ENCODE data around the gene RNF19B. TPM values are rescaled to one million over a fixed set of nuclear protein-coding genes. Genes with fewer than 3 reads are reported as not detected.

Gene RNF19B
- total and polyA plus RNA-seq, 4 donors: 13.8 to 51.5 (median 20.9) TPM

GRCh38 chr1:32963746-32964460 lies 706 bp downstream of the RNF19B start:
- H3K4me1 ChIP-seq (ENCODE audit: control insufficient read depth in 1 of 2, insufficient read depth in 2 of 2, low read length in 2 of 2): peaks cover 0 to 3% of the 10 kb centered on the region in 2 donors
- H3K27ac ChIP-seq (ENCODE audit: low read depth in 1 of 2, low read length in 2 of 2): peak overlapping the region in 1 of 2 donors; percentile 23
- H3K36me3 ChIP-seq (ENCODE audit: control insufficient read depth in 1 of 2, insufficient read depth in 2 of 2, low read length in 1 of 2): no peaks in the 10 kb centered on the region
- H3K27me3 ChIP-seq (ENCODE audit: control insufficient read depth in 1 of 2, insufficient read depth in 2 of 2, low read length in 1 of 2): no peaks in the 10 kb centered on the region
- 0% methylated on average over 53 to 78 of the region's 78 CpGs for WGBS, 2 donors
- no peaks in the 10 kb centered on the region for H3K9me3 ChIP-seq (ENCODE audit: control insufficient read depth, low read length)
- peak; percentile 51 for ATAC-seq (ENCODE audit: low FRiP score)
- peak; percentile 84 to 86 for DNase-seq
- intact Hi-C loops (cut with DNase I): loop anchor here in 1 of 2 donors (2.0 kb wide), 1 partner anchor 17 kb away; no protein-coding TSS in a partner anchor
- peak overlapping the region; percentile 90 to 92 for H3K4me3 ChIP-seq (ENCODE audit: low read length in 2 of 2)

GRCh38 chr1:32962248-32962896 lies 2.2 kb downstream of the RNF19B start:
- 42 to 57% methylated on average over 6 of the region's 6 CpGs for WGBS, 2 donors
- Histone ChIP-seq H3K4me3 (ENCODE audit: low read length in 2 of 2) (peak overlapping the region in 1 of 2 donors; percentile 90), H3K4me1 (ENCODE audit: control insufficient read depth in 1 of 2, insufficient read depth in 2 of 2, low read length in 2 of 2) (peaks cover 0 to 3% of the 10 kb centered on the region in 2 donors), H3K27ac (ENCODE audit: low read depth in 1 of 2, low read length in 2 of 2) (no peak overlapping the region), H3K36me3 (ENCODE audit: control insufficient read depth in 1 of 2, insufficient read depth in 2 of 2, low read length in 1 of 2) (no peaks in the 10 kb centered on the region), H3K27me3 (ENCODE audit: control insufficient read depth in 1 of 2, insufficient read depth in 2 of 2, low read length in 1 of 2) (no peaks in the 10 kb centered on the region), H3K9me3 (ENCODE audit: control insufficient read depth, low read length) (no peaks in the 10 kb centered on the region)
- DNase-seq (no peak), ATAC-seq (ENCODE audit: low FRiP score) (no peak)
- intact Hi-C loops (cut with DNase I): no loop called here

GRCh38 chr1:32960819-32961355 lies 3.7 kb downstream of the RNF19B start:
- Histone ChIP-seq H3K27me3 (ENCODE audit: control insufficient read depth in 1 of 2, insufficient read depth in 2 of 2, low read length in 1 of 2) (no peaks in the 10 kb centered on the region), H3K4me3 (ENCODE audit: low read length in 2 of 2) (no peak overlapping the region), H3K4me1 (ENCODE audit: control insufficient read depth in 1 of 2, insufficient read depth in 2 of 2, low read length in 2 of 2) (peaks cover 0 to 3% of the 10 kb centered on the region in 2 donors), H3K27ac (ENCODE audit: low read depth in 1 of 2, low read length in 2 of 2) (no peak overlapping the region), H3K36me3 (ENCODE audit: control insufficient read depth in 1 of 2, insufficient read depth in 2 of 2, low read length in 1 of 2) (no peaks in the 10 kb centered on the region), H3K9me3 (ENCODE audit: control insufficient read depth, low read length) (no peaks in the 10 kb centered on the region)
- 53 to 55% methylated on average over 8 of the region's 8 CpGs for WGBS, 2 donors
- ATAC-seq (ENCODE audit: low FRiP score): no peak
- DNase-seq: no peak
- intact Hi-C loops (cut with DNase I): no loop called here

- Histone ChIP-seq H3K9me3 (ENCODE audit: control insufficient read depth, low read length) (no peaks in the 10 kb centered on the region), H3K27ac (ENCODE audit: low read depth in 1 of 2, low read length in 2 of 2) (no peak overlapping the region), H3K4me1 (ENCODE audit: control insufficient read depth in 1 of 2, insufficient read depth in 2 of 2, low read length in 2 of 2) (peaks cover 0 to 3% of the 10 kb centered on the region in 2 donors)
Measured at GRCh38 chr1:32960342-32960741, 4.3 kb downstream of the RNF19B start.

GRCh38 chr1:32958827-32959226 lies 5.8 kb downstream of the RNF19B start:
- no peaks in the 10 kb centered on the region for H3K27me3 ChIP-seq (ENCODE audit: control insufficient read depth in 1 of 2, insufficient read depth in 2 of 2, low read length in 1 of 2)
- peaks cover 0 to 3% of the 10 kb centered on the region in 2 donors for H3K4me1 ChIP-seq (ENCODE audit: control insufficient read depth in 1 of 2, insufficient read depth in 2 of 2, low read length in 2 of 2)
- no peaks in the 10 kb centered on the region for H3K36me3 ChIP-seq (ENCODE audit: control insufficient read depth in 1 of 2, insufficient read depth in 2 of 2, low read length in 1 of 2)
- no peaks in the 10 kb centered on the region for H3K9me3 ChIP-seq (ENCODE audit: control insufficient read depth, low read length)
- DNase-seq (no peak), ATAC-seq (ENCODE audit: low FRiP score) (no peak)
- intact Hi-C loops (cut with DNase I): no loop called here
- no peak overlapping the region for H3K4me3 ChIP-seq (ENCODE audit: low read length in 2 of 2)
- 68 to 72% methylated on average over 1 of the region's 1 CpG for WGBS, 2 donors
- H3K27ac ChIP-seq (ENCODE audit: low read depth in 1 of 2, low read length in 2 of 2): peak overlapping the region in 1 of 2 donors; percentile 10

More at GRCh38 chr1:32960342-32960741, 4.3 kb downstream of the RNF19B start:
- no peak overlapping the region for H3K4me3 ChIP-seq (ENCODE audit: low read length in 2 of 2)
- DNase-seq (no peak), ATAC-seq (ENCODE audit: low FRiP score) (no peak)
- intact Hi-C loops (cut with DNase I): no loop called here
- no peaks in the 10 kb centered on the region for H3K36me3 ChIP-seq (ENCODE audit: control insufficient read depth in 1 of 2, insufficient read depth in 2 of 2, low read length in 1 of 2)
- WGBS, 2 donors: 31 to 42% methylated on average over 2 of the region's 2 CpGs
- H3K27me3 ChIP-seq (ENCODE audit: control insufficient read depth in 1 of 2, insufficient read depth in 2 of 2, low read length in 1 of 2): no peaks in the 10 kb centered on the region

- no peaks in the 10 kb centered on the region for H3K36me3 ChIP-seq (ENCODE audit: control insufficient read depth in 1 of 2, insufficient read depth in 2 of 2, low read length in 1 of 2)
- intact Hi-C loops (cut with DNase I): no loop called here
- no peak for DNase-seq
- ATAC-seq (ENCODE audit: low FRiP score): no peak
- no peaks in the 10 kb centered on the region for H3K9me3 ChIP-seq (ENCODE audit: control insufficient read depth, low read length)
- H3K4me1 ChIP-seq (ENCODE audit: control insufficient read depth in 1 of 2, insufficient read depth in 2 of 2, low read length in 2 of 2): no peaks in the 10 kb centered on the region
- H3K27me3 ChIP-seq (ENCODE audit: control insufficient read depth in 1 of 2, insufficient read depth in 2 of 2, low read length in 1 of 2): no peaks in the 10 kb centered on the region
- H3K4me3 ChIP-seq (ENCODE audit: low read length in 2 of 2): no peak overlapping the region
- H3K27ac ChIP-seq (ENCODE audit: low read depth in 1 of 2, low read length in 2 of 2): no peak overlapping the region
- 87 to 90% methylated on average over 3 of the region's 3 CpGs for WGBS, 2 donors
Measured at GRCh38 chr1:32957017-32957416, 7.6 kb downstream of the RNF19B start.

- ATAC-seq (ENCODE audit: low FRiP score) (no peak), DNase-seq (no peak)
- Histone ChIP-seq H3K27ac (ENCODE audit: low read depth in 1 of 2, low read length in 2 of 2) (no peak overlapping the region), H3K4me1 (ENCODE audit: control insufficient read depth in 1 of 2, insufficient read depth in 2 of 2, low read length in 2 of 2) (no peaks in the 10 kb centered on the region), H3K9me3 (ENCODE audit: control insufficient read depth, low read length) (no peaks in the 10 kb centered on the region), H3K36me3 (ENCODE audit: control insufficient read depth in 1 of 2, insufficient read depth in 2 of 2, low read length in 1 of 2) (no peaks in the 10 kb centered on the region), H3K4me3 (ENCODE audit: low read length in 2 of 2) (no peak overlapping the region), H3K27me3 (ENCODE audit: control insufficient read depth in 1 of 2, insufficient read depth in 2 of 2, low read length in 1 of 2) (no peaks in the 10 kb centered on the region)
- 53 to 63% methylated on average over 6 of the region's 6 CpGs for WGBS, 2 donors
- intact Hi-C loops (cut with DNase I): no loop called here
Measured at GRCh38 chr1:32954168-32954567, 10.4 kb downstream of the RNF19B start.

- Histone ChIP-seq H3K4me3 (ENCODE audit: low read length in 2 of 2) (no peak overlapping the region), H3K9me3 (ENCODE audit: control insufficient read depth, low read length) (no peaks in the 10 kb centered on the region), H3K4me1 (ENCODE audit: control insufficient read depth in 1 of 2, insufficient read depth in 2 of 2, low read length in 2 of 2) (no peaks in the 10 kb centered on the region), H3K27ac (ENCODE audit: low read depth in 1 of 2, low read length in 2 of 2) (no peak overlapping the region), H3K27me3 (ENCODE audit: control insufficient read depth in 1 of 2, insufficient read depth in 2 of 2, low read length in 1 of 2) (no peaks in the 10 kb centered on the region), H3K36me3 (ENCODE audit: control insufficient read depth in 1 of 2, insufficient read depth in 2 of 2, low read length in 1 of 2) (no peaks in the 10 kb centered on the region)
- no peak for ATAC-seq (ENCODE audit: low FRiP score)
- no peak for DNase-seq
- intact Hi-C loops (cut with DNase I): no loop called here
- 38 to 48% methylated on average over 1 of the region's 1 CpG for WGBS, 2 donors
Measured at GRCh38 chr1:32953495-32953894, 11.1 kb downstream of the RNF19B start.
